GM18519 (cell line): Measurements from ENCODE around the gene UBE2L6.

ENCODE experiments used
- ATAC-seq: cut with Tn5 transposase; IDR thresholded peaks from one replicate; pipeline ENCODE4 v1.9.1; 2021; ENCODE audit warnings: mild to moderate bottlenecking, moderate library complexity; ENCODE audit not compliant: unreplicated experiment, low FRiP score

Gene UBE2L6

GRCh38 chr11:57567515-57568329, at the start of gene UBE2L6:
Gene UBE2L6, minus strand, starts transcription at chr11:57567672. Its CDS starts 61 bp downstream, at chr11:57567611.
- peak; percentile 29 for ATAC-seq

DNA sequence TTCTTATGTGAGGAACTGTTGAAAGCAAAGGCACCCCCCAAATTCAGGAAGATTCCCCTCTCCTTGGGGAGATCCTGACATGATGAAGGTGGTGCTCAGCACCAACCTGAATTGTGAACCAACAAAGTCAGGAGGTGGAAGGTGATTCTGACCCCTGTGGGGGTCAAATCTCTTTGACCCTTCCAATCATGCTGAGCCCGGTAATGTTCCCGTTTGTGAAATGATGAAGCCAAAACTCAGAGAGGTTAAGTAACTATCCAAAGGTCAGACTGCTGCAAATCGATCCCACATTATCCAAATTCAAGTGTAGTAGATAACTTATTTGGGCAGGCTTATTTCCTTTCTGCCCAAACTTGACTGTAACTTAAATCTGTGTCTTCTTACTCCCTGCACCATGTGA, 49.1 kb upstream of the UBE2L6 start:
- ATAC-seq = no peak

GRCh38 chr11:57615308-57615707, 47.8 kb upstream of the UBE2L6 start:
- no peak for ATAC-seq

DNA sequence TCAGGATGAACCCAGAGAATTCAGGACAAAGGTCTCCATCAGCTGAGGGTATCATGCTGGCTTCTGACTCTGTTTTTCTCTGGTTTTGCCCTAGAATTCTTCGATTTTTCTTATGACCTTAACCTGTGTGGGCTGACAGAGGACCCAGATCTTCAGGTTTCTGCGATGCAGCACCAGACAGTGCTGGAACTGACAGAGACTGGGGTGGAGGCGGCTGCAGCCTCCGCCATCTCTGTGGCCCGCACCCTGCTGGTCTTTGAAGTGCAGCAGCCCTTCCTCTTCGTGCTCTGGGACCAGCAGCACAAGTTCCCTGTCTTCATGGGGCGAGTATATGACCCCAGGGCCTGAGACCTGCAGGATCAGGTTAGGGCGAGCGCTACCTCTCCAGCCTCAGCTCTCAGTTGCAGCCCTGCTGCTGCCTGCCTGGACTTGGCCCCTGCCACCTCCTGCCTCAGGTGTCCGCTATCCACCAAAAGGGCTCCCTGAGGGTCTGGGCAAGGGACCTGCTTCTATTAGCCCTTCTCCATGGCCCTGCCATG, 46.8 kb upstream of the UBE2L6 start:
- ATAC-seq = no peak

- no peak for ATAC-seq
These were observed 42.7 kb upstream of the UBE2L6 start for GRCh38 chr11:57610170-57610569.

- no peak for ATAC-seq
These were observed 37.6 kb upstream of the UBE2L6 start for GRCh38 chr11:57605028-57605420.

GRCh38 chr11:57604296-57605027, 37.0 kb upstream of the UBE2L6 start:
- ATAC-seq = no peak

- no peak for ATAC-seq
These were observed 33.8 kb upstream of the UBE2L6 start for GRCh38 chr11:57601297-57601696.

DNA sequence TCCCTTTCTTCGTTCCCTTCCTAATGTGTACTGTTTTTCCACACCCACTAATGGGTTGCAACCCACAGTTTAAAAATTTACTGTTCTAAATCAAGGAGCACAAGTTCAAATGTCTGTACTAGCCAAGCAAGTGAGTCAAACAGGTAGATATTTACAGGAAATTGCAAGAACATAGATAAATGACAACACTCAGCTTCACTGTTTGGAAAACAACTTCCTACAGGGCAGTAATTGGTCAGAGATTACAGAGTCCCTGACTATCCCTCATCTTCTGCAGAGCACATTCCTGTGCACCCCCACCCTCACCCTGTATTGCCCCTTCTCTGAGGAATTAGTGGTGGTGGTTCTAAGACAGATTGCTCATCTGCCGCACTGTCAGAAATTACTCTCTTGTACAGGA, 31.9 kb upstream of the UBE2L6 start:
- ATAC-seq = no peak

GRCh38 chr11:57598831-57599155, 31.3 kb upstream of the UBE2L6 start:
- ATAC-seq = no peak

GRCh38 chr11:57597916-57598830, 30.7 kb upstream of the UBE2L6 start:
- no peak for ATAC-seq

DNA sequence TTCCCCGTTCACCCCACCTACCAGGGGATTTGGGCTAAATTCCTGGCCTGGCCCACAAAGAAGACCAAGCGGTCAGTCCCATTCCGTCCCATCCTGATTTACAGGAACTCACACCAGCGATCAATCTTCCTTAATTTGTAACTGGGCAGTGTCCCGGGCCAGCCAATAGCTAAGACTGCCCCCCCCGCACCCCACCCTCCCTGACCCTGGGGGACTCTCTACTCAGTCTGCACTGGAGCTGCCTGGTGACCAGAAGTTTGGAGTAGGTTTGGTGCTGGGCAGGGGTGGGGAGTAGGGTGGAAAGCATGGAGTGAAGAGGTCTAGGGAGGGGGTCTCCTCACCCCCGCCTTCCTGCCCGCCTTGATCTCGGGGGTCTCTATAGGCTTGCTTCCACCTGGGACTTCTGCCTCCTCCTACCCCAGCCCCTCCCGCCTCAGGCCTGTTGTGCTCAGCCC, 30.0 kb upstream of the UBE2L6 start, which contains the start of gene SERPING1:
Gene SERPING1 (plus strand): TSS at position 225 of the 455 bp plus-strand sequence. CDS start 586 bp downstream, outside the sequence.
- no peak for ATAC-seq

- ATAC-seq = no peak
These were observed 28.9 kb upstream of the UBE2L6 start for GRCh38 chr11:57596266-57596885.

DNA sequence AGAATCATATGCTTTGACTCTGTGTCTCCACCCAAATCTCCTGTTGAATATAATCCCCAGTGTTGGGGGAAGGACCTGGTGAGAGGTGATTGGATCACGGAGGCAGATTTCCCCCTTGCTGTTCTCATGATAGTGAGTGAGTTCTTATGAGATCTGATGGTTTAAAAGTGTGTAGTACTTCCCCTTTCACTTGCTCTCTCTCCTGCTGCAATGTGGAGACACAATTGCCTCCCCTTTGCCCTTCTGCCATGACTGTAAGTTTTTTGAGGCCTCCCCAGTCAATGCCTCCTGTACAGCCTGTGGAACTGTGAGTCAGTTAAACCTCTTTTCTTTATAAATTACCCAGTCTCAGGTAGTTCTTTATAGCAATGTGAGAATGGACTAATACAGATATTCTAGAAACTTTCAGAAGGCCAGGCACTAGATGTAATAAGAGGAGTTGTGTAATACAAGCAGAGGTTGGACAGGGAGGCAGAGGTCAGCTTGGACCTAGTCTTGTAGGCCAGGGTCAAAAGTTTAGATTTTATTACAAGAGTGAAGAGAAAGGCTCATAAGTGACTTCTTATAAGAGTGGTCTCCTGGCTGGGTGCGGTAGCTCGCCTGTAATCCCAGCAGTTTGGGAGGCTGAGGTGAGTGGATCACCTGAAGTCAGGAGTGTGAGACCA, 20.7 kb upstream of the UBE2L6 start:
- no peak for ATAC-seq

GRCh38 chr11:57586711-57587245, 19.3 kb upstream of the UBE2L6 start:
- ATAC-seq = no peak

- ATAC-seq = no peak
These were observed 17.8 kb upstream of the UBE2L6 start for GRCh38 chr11:57585301-57585700.

DNA sequence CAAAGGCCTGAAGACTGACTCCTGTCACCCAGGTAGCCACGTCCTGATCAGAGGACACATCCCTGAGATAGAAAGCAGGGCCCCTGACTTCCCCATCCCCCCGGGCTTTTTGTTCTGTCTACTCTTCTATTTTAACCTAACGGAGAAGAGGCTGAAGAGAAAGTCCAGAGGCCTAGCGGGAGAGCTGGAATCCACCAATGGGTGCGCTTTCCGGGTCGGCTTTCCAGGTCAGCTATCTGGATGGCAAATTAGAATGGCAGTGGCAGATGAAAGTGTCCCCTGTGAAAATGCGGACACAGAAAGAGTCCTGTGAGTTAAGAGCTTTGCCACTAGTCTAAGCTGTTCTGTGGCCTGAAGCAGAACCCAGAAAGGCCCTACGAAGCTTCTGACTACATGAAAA, 16.9 kb upstream of the UBE2L6 start:
- ATAC-seq = no peak

DNA sequence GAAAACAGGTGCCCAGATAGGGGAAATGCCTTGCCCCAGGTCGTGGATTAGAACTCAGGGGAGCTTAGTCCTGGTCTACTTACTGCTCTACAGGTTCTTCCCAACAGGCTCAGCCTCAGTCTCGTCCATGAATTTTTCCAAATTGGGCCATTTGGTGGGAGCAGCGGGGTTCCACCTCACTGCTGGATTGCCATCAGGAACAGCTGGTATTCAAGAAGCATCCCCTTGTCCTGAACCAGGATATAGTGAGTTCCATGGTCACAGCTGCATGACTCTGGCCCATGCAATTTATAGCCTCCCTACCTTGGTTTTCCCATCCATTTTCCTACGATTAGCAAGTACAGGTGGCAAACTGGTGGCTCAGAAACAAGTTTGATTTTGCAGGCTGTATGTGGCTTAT, 6.6 kb upstream of the UBE2L6 start:
- ATAC-seq = no peak

- no peak for ATAC-seq
These were observed 4.1 kb upstream of the UBE2L6 start for GRCh38 chr11:57571606-57572005.
